SK-N-MC (cell line): Measurements from ENCODE around the gene GEMIN8.

ENCODE experiments used
- EZH2 ChIP-seq: fragments of 200-600 bp; sonication (generic); IDR thresholded peaks from one replicate; pipeline ENCODE4 v1.6.1; 2017; ENCODE audit warnings: antibody characterized with exemption
- FOXP2 ChIP-seq: optimal IDR thresholded peaks from 2 replicates; pipeline ENCODE3; 2011; ENCODE audit warnings: mild to moderate bottlenecking, moderate library complexity; ENCODE audit not compliant: insufficient read depth; ENCODE audit errors: extremely low read length, control extremely low read depth
- POLR2AphosphoS5 ChIP-seq: IDR thresholded peaks from 2 replicates; pipeline ENCODE4 v1.6.1; 2012; ENCODE audit warnings: mild to moderate bottlenecking, low read depth, low read length, borderline replicate concordance

DNA sequence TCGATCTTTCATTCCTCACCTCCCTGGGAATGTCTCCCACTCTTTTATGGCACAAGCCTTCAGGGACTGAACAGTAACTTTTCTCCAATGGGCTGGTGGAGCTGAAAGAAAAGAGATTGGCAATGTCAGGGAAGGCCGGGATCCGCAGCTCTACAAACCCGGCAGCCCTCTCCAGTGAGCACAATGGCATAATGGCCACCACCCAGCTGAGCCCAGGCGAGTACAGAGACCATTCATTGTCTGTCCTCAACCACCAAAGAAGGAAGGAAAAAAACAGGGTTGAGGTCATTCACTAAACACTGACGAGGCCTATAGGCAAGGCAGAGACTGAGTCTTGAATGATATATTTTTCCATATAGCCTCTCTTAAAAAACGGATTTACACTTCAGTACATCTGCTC lies 3.6 kb downstream of the GEMIN8 start:
- TF ChIP-seq EZH2 (no peak), POLR2AphosphoS5 (no peak), FOXP2 (no peak)
